ENCODE results near the gene ERICH6B.

DNA sequence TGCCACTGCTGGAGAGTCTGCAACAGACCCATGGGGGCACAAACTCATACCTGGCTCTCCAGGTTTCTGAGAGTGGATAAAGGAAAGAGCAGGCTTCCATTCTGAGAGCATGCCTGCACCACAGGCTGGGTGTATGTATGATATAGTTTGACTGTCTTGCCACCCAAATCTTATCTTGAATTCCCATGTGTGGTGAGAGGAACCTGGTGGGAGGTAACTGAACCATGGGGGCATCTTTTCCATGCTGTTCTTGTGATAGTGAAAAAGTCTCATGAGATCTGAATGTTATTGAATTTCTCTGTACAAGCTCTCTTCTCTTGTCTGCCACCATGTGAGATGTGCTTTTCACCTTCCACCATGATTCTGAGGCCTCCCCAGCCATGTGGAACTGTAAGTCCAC lies 50.2 kb downstream of the ERICH6B start:
- TF ChIP-seq, protein P1, sequence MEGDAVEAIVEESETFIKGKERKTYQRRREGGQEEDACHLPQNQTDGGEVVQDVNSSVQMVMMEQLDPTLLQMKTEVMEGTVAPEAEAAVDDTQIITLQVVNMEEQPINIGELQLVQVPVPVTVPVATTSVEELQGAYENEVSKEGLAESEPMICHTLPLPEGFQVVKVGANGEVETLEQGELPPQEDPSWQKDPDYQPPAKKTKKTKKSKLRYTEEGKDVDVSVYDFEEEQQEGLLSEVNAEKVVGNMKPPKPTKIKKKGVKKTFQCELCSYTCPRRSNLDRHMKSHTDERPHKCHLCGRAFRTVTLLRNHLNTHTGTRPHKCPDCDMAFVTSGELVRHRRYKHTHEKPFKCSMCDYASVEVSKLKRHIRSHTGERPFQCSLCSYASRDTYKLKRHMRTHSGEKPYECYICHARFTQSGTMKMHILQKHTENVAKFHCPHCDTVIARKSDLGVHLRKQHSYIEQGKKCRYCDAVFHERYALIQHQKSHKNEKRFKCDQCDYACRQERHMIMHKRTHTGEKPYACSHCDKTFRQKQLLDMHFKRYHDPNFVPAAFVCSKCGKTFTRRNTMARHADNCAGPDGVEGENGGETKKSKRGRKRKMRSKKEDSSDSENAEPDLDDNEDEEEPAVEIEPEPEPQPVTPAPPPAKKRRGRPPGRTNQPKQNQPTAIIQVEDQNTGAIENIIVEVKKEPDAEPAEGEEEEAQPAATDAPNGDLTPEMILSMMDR (IDR thresholded peaks at IDR 0.05; ENCODE audit: insufficient read depth, low read length): no peak
- no peak for TF ChIP-seq POLR2AphosphoS5 (IDR thresholded peaks at IDR 0.05; ENCODE audit: low read depth)
